ENCODE results near the gene CD101.

Gene CD101

DNA sequence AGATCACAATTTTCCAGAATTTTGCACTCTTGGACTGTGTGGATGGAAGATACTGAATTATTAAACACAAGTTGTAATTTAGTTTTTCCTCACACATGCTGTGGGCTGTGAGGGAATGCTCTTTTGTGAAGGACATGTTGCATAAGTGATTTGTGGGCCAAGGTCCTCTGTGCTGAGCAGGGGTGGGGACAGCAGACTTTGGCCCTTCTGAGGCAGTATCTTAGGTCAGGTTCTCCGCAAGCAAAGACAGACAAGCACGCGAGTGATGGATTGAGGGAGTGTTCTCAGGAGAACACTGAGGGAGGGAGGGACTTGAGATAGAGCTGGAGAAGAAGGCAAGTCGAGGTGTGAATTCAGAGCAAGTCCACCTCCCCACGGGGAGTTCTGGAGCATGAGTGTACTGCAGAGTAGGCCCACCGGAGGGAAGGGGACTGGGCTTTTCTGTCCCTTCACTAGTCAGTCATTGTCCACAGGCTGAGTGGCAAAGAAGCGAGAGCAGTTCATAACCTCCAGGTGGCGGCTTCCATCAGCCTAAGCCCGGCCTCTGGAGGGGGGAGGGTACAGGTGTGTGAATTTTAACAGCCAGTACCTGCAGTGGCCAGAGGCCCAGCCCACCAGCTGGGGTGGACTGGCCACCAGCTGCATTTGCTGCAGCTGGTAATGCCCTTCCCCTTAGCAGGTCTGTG, 19.1 kb upstream of the CD101 start:
- H3K9me2 ChIP-seq (replicated peaks; ENCODE audit: control insufficient read depth, low read length) = no peaks in the 10 kb centered on the region
- no peaks in the 10 kb centered on the region for H4K20me1 ChIP-seq (ENCODE audit: control insufficient read depth, insufficient read depth, low read depth, low read length)
- H3K4me3 ChIP-seq (ENCODE audit: low read length) = no peak overlapping the region
- H3K4me2 ChIP-seq (ENCODE audit: low read length) = no peak overlapping the region
- H3K4me1 ChIP-seq (ENCODE audit: control insufficient read depth, low read length) = no peaks in the 10 kb centered on the region
- H3K36me3 ChIP-seq (ENCODE audit: control insufficient read depth, low read length) = no peaks in the 10 kb centered on the region
- H3K27ac ChIP-seq (ENCODE audit: low read depth, low read length) = no peak overlapping the region
- no peaks in the 10 kb centered on the region for H3F3A ChIP-seq (ENCODE audit: control insufficient read depth, insufficient read depth)
- TF ChIP-seq, protein P1, sequence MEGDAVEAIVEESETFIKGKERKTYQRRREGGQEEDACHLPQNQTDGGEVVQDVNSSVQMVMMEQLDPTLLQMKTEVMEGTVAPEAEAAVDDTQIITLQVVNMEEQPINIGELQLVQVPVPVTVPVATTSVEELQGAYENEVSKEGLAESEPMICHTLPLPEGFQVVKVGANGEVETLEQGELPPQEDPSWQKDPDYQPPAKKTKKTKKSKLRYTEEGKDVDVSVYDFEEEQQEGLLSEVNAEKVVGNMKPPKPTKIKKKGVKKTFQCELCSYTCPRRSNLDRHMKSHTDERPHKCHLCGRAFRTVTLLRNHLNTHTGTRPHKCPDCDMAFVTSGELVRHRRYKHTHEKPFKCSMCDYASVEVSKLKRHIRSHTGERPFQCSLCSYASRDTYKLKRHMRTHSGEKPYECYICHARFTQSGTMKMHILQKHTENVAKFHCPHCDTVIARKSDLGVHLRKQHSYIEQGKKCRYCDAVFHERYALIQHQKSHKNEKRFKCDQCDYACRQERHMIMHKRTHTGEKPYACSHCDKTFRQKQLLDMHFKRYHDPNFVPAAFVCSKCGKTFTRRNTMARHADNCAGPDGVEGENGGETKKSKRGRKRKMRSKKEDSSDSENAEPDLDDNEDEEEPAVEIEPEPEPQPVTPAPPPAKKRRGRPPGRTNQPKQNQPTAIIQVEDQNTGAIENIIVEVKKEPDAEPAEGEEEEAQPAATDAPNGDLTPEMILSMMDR (IDR thresholded peaks at IDR 0.05; ENCODE audit: low read depth, low read length, poor library complexity, severe bottlenecking) = no peak
- TF ChIP-seq EZH2phosphoT487 (IDR thresholded peaks at IDR 0.05; ENCODE audit: borderline replicate concordance, low read length) = no peak
- H3K9me3 ChIP-seq (ENCODE audit: control insufficient read depth, insufficient read depth, low read length) = no peaks in the 10 kb centered on the region
- H3K27me3 ChIP-seq (ENCODE audit: control insufficient read depth, low read length) = no peaks in the 10 kb centered on the region
- H3K79me2 ChIP-seq (ENCODE audit: control insufficient read depth, low read length) = no peaks in the 10 kb centered on the region

DNA sequence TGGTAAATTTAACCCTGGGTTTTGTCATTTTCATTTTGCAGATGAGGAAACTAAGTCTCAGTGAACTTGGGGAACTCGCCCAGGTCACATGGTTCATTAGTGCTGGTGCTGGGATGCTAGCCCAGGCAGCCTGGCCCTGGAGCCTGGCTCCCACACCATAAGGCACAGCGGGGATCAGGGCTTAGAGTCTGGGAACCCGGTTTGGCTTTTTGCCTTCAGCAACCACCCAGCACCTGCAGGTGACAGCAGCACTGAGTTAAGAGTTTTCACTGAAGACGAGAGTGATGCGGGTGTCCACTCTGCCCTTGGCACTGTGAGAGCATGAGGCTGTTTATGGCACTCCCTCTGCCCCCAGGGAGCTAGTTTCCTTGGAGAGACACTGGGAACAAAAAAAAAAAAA, 18.4 kb upstream of the CD101 start:
- H3K27me3 ChIP-seq (ENCODE audit: control insufficient read depth, low read length) = no peaks in the 10 kb centered on the region
- no peak overlapping the region for H3K4me2 ChIP-seq (ENCODE audit: low read length)
- no peaks in the 10 kb centered on the region for H3K9me2 ChIP-seq (replicated peaks; ENCODE audit: control insufficient read depth, low read length)
- no peaks in the 10 kb centered on the region for H4K20me1 ChIP-seq (ENCODE audit: control insufficient read depth, insufficient read depth, low read depth, low read length)
- H3K36me3 ChIP-seq (ENCODE audit: control insufficient read depth, low read length) = no peaks in the 10 kb centered on the region
- no peaks in the 10 kb centered on the region for H3K9me3 ChIP-seq (ENCODE audit: control insufficient read depth, insufficient read depth, low read length)
- H3K79me2 ChIP-seq (ENCODE audit: control insufficient read depth, low read length) = no peaks in the 10 kb centered on the region
- no peaks in the 10 kb centered on the region for H3K4me1 ChIP-seq (ENCODE audit: control insufficient read depth, low read length)
- H3K27ac ChIP-seq (ENCODE audit: low read depth, low read length) = no peak overlapping the region
- TF ChIP-seq, protein P1 (IDR thresholded peaks at IDR 0.05; ENCODE audit: low read depth, low read length, poor library complexity, severe bottlenecking) = no peak
- no peak for TF ChIP-seq EZH2phosphoT487 (IDR thresholded peaks at IDR 0.05; ENCODE audit: borderline replicate concordance, low read length)
- H3K4me3 ChIP-seq (ENCODE audit: low read length) = no peak overlapping the region
- no peaks in the 10 kb centered on the region for H3F3A ChIP-seq (ENCODE audit: control insufficient read depth, insufficient read depth)

DNA sequence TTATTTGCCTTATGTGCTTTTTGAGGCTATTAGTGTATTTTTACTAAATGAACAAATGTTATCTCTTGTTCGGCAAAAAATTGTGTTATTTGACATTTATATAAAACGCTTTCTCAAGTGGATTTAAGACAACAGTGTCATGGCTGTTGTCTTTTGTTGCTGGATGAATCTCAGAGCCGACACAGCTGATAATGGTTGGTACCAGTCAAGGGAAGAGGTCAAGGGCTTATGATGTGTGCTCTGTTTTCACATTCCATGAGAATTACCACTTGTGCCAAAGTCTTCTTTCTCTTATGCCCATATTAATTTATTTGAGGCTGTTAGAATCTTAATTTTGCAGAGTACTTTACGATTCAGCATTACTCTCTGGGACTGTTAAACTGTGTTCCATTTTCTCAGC, 17.9 kb upstream of the CD101 start:
- no peaks in the 10 kb centered on the region for H3K9me2 ChIP-seq (replicated peaks; ENCODE audit: control insufficient read depth, low read length)
- H3K9me3 ChIP-seq (ENCODE audit: control insufficient read depth, insufficient read depth, low read length) = no peaks in the 10 kb centered on the region
- no peaks in the 10 kb centered on the region for H4K20me1 ChIP-seq (ENCODE audit: control insufficient read depth, insufficient read depth, low read depth, low read length)
- no peaks in the 10 kb centered on the region for H3F3A ChIP-seq (ENCODE audit: control insufficient read depth, insufficient read depth)
- TF ChIP-seq EZH2phosphoT487 (IDR thresholded peaks at IDR 0.05; ENCODE audit: borderline replicate concordance, low read length) = no peak
- TF ChIP-seq, protein P1 (IDR thresholded peaks at IDR 0.05; ENCODE audit: low read depth, low read length, poor library complexity, severe bottlenecking) = no peak
- no peaks in the 10 kb centered on the region for H3K4me1 ChIP-seq (ENCODE audit: control insufficient read depth, low read length)
- no peak overlapping the region for H3K4me2 ChIP-seq (ENCODE audit: low read length)
- no peaks in the 10 kb centered on the region for H3K36me3 ChIP-seq (ENCODE audit: control insufficient read depth, low read length)
- no peaks in the 10 kb centered on the region for H3K27me3 ChIP-seq (ENCODE audit: control insufficient read depth, low read length)
- H3K4me3 ChIP-seq (ENCODE audit: low read length) = no peak overlapping the region
- no peak overlapping the region for H3K27ac ChIP-seq (ENCODE audit: low read depth, low read length)
- H3K79me2 ChIP-seq (ENCODE audit: control insufficient read depth, low read length) = no peaks in the 10 kb centered on the region

Data from DOHH2 (cell line).